ENCODE data around the gene ZC2HC1C. TPM values are rescaled to one million over a fixed set of nuclear protein-coding genes. Genes with fewer than 3 reads are reported as not detected.
"Not testable (repeated sequence)": the region's sequence is repeated elsewhere in the genome, so short reads cannot be mapped to it uniquely, and the experiment has no call there.

ZC2HC1C gene
- total RNA-seq, 2 experiments from 2014 or later, result 1.4 to 2.1 TPM

DNA sequence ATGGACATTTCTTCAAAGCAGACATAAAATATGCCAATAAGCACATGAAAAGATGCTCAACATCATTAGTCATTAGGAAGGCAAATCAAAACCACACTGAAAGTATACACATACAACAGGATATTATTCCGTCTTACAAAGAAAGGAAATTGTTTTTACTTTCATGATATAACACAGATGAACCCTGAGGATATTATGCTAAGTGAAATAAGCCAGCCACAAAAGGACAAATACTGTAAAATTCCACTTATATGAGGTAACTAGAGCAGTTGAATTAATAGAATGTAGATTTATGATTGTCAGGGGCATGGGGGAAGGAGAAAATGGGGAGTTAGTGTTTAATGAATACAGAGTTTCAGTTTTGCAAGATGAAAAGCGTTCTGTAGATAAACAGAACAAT lies 9.8 kb upstream of the ZC2HC1C start:
- Mint-ChIP-seq H3K9me3 (no peaks in the 10 kb centered on the region), H3K27me3 (no peaks in the 10 kb centered on the region), H3K4me3 (no peak overlapping the region), H3K4me1 (ENCODE audit: low read depth) (peaks cover 43% of the 10 kb centered on the region), H3K36me3 (peaks cover 38% of the 10 kb centered on the region), H3K27ac (no peak overlapping the region)
- CTCF ChIA-PET, result no interaction called here
- POLR2A ChIA-PET, result no interaction called here
- intact Hi-C loops (cut with micrococcal nuclease), result loop anchor here (5.0 kb wide), 1 partner anchor 68 kb away; the partner anchor contains the start of gene NEK9
- no peak for DNase-seq

- intact Hi-C loops (cut with micrococcal nuclease), result loop anchor here (5.0 kb wide), 1 partner anchor 67 kb away; the partner anchor contains the start of gene NEK9
- no peaks in the 10 kb centered on the region for H3K27me3 Mint-ChIP-seq
- H3K4me1 Mint-ChIP-seq (ENCODE audit: low read depth), result peaks cover 43% of the 10 kb centered on the region
- POLR2A ChIA-PET, result no interaction called here
- no peak for DNase-seq
- CTCF ChIA-PET, result no interaction called here
- H3K9me3 Mint-ChIP-seq, result no peaks in the 10 kb centered on the region
- H3K36me3 Mint-ChIP-seq, result peaks cover 35% of the 10 kb centered on the region
- no peak overlapping the region for H3K27ac Mint-ChIP-seq
- no peak overlapping the region for H3K4me3 Mint-ChIP-seq
These were observed 9.0 kb upstream of the ZC2HC1C start for GRCh38 chr14:75060420-75060819.

DNA sequence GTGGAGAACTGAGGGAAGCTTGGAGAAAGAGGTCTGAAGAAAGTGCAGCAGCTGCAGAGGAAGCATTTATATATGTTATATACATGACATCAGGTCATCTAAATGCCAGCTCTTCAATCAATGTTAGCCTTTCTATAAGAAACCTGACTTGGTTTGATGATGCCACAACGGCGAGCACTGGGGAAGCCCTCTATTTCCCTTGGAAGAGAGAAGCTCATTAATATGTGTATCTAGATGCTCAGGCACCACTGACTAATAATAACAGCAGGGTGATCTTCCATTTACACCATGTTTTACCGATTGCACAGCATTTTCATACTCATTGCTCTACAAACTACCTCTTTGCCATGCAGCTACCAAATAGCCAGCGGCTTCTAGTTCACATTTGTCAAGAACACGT lies 6.4 kb upstream of the ZC2HC1C start:
- intact Hi-C loops (cut with micrococcal nuclease), result loop anchor here (2.0 to 5.0 kb wide), 2 partner anchors 60 to 64 kb away; partner anchors contain the start of genes EIF2B2 and NEK9
- Mint-ChIP-seq H3K9me3 (no peaks in the 10 kb centered on the region), H3K27ac (peak overlapping the region; percentile 95), H3K4me3 (peak overlapping the region; percentile 99), H3K27me3 (no peaks in the 10 kb centered on the region), H3K4me1 (ENCODE audit: low read depth) (peaks cover 37% of the 10 kb centered on the region), H3K36me3 (peaks cover 22% of the 10 kb centered on the region)
- CTCF ChIA-PET, result interaction anchor here (0.9 to 4.0 kb wide), 6 partner anchors 17 to 202 kb away, joined by 3 to 25 read pairs (median 6); no protein-coding TSS in a partner anchor
- POLR2A ChIA-PET, result interaction anchor here (1.9 kb wide), 1 partner anchor 140 kb away, joined by 5 read pairs; the partner anchor contains the start of gene RPS6KL1
- peak; percentile 25 for DNase-seq

DNA sequence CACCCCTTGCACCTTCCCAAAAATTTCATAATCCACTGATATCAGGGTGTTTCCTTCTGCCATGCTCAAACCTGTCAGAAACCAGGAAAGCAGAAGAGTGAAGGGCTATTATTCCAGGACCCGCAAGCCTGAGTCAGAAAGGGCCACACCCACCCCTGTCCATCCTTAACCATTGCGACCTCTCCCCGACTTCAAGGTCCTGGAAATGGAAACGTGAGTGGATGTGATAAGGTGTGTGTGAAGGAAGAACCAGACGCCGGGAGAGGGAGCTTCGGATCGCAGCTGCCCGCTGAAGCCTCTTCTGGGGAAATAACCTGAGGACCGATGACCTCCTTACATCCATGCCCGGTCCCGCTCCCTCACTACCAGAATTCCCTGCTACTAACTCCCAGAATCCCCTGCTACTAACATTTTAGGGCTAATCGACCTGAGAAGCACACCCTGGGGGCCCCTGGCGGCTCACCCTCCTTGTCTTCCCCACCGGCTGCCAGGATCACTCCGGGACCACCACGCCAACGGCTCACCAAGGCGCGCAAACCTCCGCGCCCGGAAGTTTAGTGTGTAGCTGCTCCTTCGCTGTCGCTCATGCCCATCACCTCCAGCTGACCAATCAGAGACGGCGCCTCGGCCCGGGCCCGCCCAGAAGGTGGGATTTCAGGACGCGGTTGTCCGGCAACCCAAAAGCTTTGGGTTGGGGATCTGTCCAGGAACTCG lies 5.8 kb upstream of the ZC2HC1C start, which contains the start of gene ACYP1:
Gene ACYP1, minus strand, starts transcription at position 534 of the 714 bp plus-strand sequence. Its CDS starts 471 bp downstream, at position 63.
- peak; percentile 96 for DNase-seq
- ChIA-PET CTCF (interaction anchor here (0.8 to 4.0 kb wide), 9 partner anchors 12 to 203 kb away, joined by 3 to 25 read pairs (median 4); no protein-coding TSS in a partner anchor), POLR2A (interaction anchor here (0.8 to 1.9 kb wide), 4 partner anchors 17 to 181 kb away, joined by 4 to 6 read pairs (median 4); partner anchors contain the start of gene RPS6KL1)
- Mint-ChIP-seq H3K27me3 (no peaks in the 10 kb centered on the region), H3K27ac (peak within 1 kb of the TSS; percentile 95), H3K9me3 (no peaks in the 10 kb centered on the region), H3K4me3 (peak within 1 kb of the TSS; percentile 99), H3K4me1 (ENCODE audit: low read depth) (peaks cover 37% of the 10 kb centered on the region), H3K36me3 (peaks cover 22% of the 10 kb centered on the region)
- intact Hi-C loops (cut with micrococcal nuclease), result loop anchor here (2.0 to 5.0 kb wide), 3 partner anchors 13 to 64 kb away; partner anchors contain the start of genes EIF2B2, MLH3 and NEK9

DNA sequence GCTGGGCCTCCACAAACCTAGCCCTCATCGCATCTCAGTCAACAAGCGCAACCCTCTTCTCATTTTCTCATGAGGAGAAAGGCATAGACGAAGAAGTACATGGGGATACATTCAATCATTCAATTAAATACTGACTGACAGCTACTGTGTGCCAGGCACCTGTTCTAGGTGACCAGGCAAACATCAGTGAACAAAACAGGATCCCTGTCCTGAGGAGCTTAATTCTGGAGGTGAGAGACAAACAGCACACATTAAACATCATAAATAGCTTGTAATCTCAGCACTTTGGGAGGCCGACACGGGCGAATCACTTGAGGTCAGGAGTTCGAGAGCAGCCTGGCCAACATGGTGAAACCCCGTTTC lies 5.3 kb upstream of the ZC2HC1C start:
- no peak for DNase-seq
- ChIA-PET CTCF (interaction anchor here (0.8 to 4.0 kb wide), 9 partner anchors 12 to 204 kb away, joined by 3 to 25 read pairs (median 4); no protein-coding TSS in a partner anchor), POLR2A (interaction anchor here (0.8 to 1.9 kb wide), 4 partner anchors 16 to 182 kb away, joined by 4 to 6 read pairs (median 4); partner anchors contain the start of gene RPS6KL1)
- H3K27me3 Mint-ChIP-seq, result no peaks in the 10 kb centered on the region
- no peaks in the 10 kb centered on the region for H3K9me3 Mint-ChIP-seq
- H3K4me3 Mint-ChIP-seq, result peak overlapping the region; percentile 99
- peak overlapping the region; percentile 95 for H3K27ac Mint-ChIP-seq
- peaks cover 37% of the 10 kb centered on the region for H3K4me1 Mint-ChIP-seq (ENCODE audit: low read depth)
- intact Hi-C loops (cut with micrococcal nuclease), result loop anchor here (2.0 to 5.0 kb wide), 2 partner anchors 13 to 63 kb away; partner anchors contain the start of genes MLH3 and NEK9
- H3K36me3 Mint-ChIP-seq, result peaks cover 21% of the 10 kb centered on the region

GRCh38 chr14:75066691-75067090 lies 2.8 kb upstream of the ZC2HC1C start:
- POLR2A ChIA-PET, result no interaction called here
- Mint-ChIP-seq H3K4me3 (no peak overlapping the region), H3K27ac (no peak overlapping the region), H3K4me1 (ENCODE audit: low read depth) (peaks cover 25% of the 10 kb centered on the region), H3K9me3 (no peaks in the 10 kb centered on the region), H3K36me3 (peaks cover 2% of the 10 kb centered on the region), H3K27me3 (no peaks in the 10 kb centered on the region)
- no peak for DNase-seq
- CTCF ChIA-PET, result interaction anchor here (1.2 kb wide), 1 partner anchor 206 kb away, joined by 4 read pairs; no protein-coding TSS in a partner anchor
- intact Hi-C loops (cut with micrococcal nuclease), result no loop called here

- Mint-ChIP-seq H3K27ac (no peak overlapping the region), H3K27me3 (no peaks in the 10 kb centered on the region), H3K4me3 (no peak overlapping the region), H3K4me1 (ENCODE audit: low read depth) (peaks cover 24% of the 10 kb centered on the region), H3K36me3 (peaks cover 2% of the 10 kb centered on the region), H3K9me3 (no peaks in the 10 kb centered on the region)
- POLR2A ChIA-PET, result no interaction called here
- DNase-seq, result no peak
- CTCF ChIA-PET, result interaction anchor here (1.2 kb wide), 1 partner anchor 206 kb away, joined by 4 read pairs; no protein-coding TSS in a partner anchor
- intact Hi-C loops (cut with micrococcal nuclease), result no loop called here
These were observed 2.2 kb upstream of the ZC2HC1C start for GRCh38 chr14:75067212-75067611.

DNA sequence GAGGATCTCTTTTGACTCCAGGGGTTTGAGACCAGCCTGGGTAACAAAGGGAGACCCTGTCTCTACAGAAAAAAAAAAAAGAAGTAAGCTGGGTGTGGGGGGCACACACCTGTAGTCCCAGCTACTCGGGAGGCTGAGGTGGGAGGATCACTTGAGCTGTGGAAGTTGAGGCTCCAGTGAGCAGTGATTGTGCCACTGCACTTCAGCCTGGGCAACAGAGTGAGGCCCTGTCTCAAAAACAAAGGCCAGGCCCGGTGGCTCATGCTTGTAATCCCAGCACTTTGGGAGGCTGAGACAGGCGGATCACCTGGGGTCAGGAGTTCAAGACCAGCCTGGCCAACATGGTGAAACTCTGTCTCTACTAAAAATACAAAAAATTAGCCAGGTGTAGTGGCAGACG lies 1.7 kb upstream of the ZC2HC1C start:
- CTCF ChIA-PET; intact Hi-C loops (cut with micrococcal nuclease); H3K27me3 Mint-ChIP-seq; H3K27ac Mint-ChIP-seq; H3K36me3 Mint-ChIP-seq; DNase-seq; H3K4me3 Mint-ChIP-seq; H3K9me3 Mint-ChIP-seq; POLR2A ChIA-PET: not testable (repeated sequence)
- peaks cover 19% of the 10 kb centered on the region for H3K4me1 Mint-ChIP-seq (ENCODE audit: low read depth)

GRCh38 chr14:75068294-75069120 lies 934 bp upstream of the ZC2HC1C start:
- ChIA-PET CTCF (interaction anchor here (0.7 to 2.4 kb wide), 5 partner anchors 20 to 233 kb away, joined by 3 to 12 read pairs (median 3); no protein-coding TSS in a partner anchor), POLR2A (no interaction called here)
- H3K27ac Mint-ChIP-seq, result no peak overlapping the region
- no peak overlapping the region for H3K4me3 Mint-ChIP-seq
- intact Hi-C loops (cut with micrococcal nuclease), result no loop called here
- H3K9me3 Mint-ChIP-seq, result no peaks in the 10 kb centered on the region
- no peaks in the 10 kb centered on the region for H3K27me3 Mint-ChIP-seq
- no peak for DNase-seq
- peaks cover 12% of the 10 kb centered on the region for H3K4me1 Mint-ChIP-seq (ENCODE audit: low read depth)
- peaks cover 2% of the 10 kb centered on the region for H3K36me3 Mint-ChIP-seq

DNA sequence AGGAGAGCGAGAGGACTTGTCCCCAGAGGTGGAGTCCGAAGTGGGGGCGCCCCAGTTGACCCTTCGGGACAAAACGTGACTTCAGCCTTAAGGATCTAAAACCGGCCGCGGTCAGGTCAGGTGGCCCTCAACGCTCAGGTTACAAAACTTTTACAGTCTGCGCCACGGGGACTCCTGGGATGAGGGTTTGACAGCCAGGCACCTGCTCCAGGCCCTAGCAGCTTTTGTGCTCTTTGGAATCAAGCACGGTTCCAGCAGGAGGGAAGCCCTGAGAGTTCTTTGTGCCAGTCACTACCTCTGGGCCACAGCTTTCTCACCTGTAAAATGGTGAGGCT lies 337 bp downstream of the ZC2HC1C start:
- intact Hi-C loops (cut with micrococcal nuclease), result no loop called here
- H3K4me3 Mint-ChIP-seq, result no peak overlapping the region

GRCh38 chr14:75070383-75070782 lies 942 bp downstream of the ZC2HC1C start:
- intact Hi-C loops (cut with micrococcal nuclease), result no loop called here
- H3K4me3 Mint-ChIP-seq, result no peak overlapping the region
- ChIA-PET POLR2A (no interaction called here), CTCF (interaction anchor here (2.4 kb wide), 1 partner anchor 209 kb away, joined by 12 read pairs; no protein-coding TSS in a partner anchor)
- no peaks in the 10 kb centered on the region for H3K27me3 Mint-ChIP-seq
- peaks cover 2% of the 10 kb centered on the region for H3K4me1 Mint-ChIP-seq (ENCODE audit: low read depth)
- no peaks in the 10 kb centered on the region for H3K9me3 Mint-ChIP-seq
- H3K27ac Mint-ChIP-seq, result no peak overlapping the region
- no peaks in the 10 kb centered on the region for H3K36me3 Mint-ChIP-seq
- no peak for DNase-seq

More for the DNA sequence above, 337 bp downstream of the ZC2HC1C start:
- Mint-ChIP-seq H3K27me3 (no peaks in the 10 kb centered on the region), H3K27ac (peak overlapping the region; percentile 42), H3K9me3 (no peaks in the 10 kb centered on the region), H3K36me3 (no peaks in the 10 kb centered on the region), H3K4me1 (ENCODE audit: low read depth) (peaks cover 3% of the 10 kb centered on the region)
- DNase-seq, result no peak
- ChIA-PET CTCF (interaction anchor here (0.6 to 2.4 kb wide), 4 partner anchors 123 to 592 kb away, joined by 3 to 12 read pairs (median 4); no protein-coding TSS in a partner anchor), POLR2A (interaction anchor here (0.8 to 0.9 kb wide), 2 partner anchors 57 to 66 kb away, joined by 3 to 4 read pairs; partner anchors contain the start of gene NEK9)

Measured in activated CD4-positive, alpha-beta memory T cell treated with anti-CD3 and anti-CD28 coated beads for 36 hours (primary cell).